Measurements from ENCODE around the gene SLC28A2.

Gene SLC28A2

GRCh38 chr15:45326280-45326679 lies 74.2 kb downstream of the SLC28A2 start:
- DNase-seq (ENCODE audit: low read depth in 2 of 2): no peak

- no peak for DNase-seq (ENCODE audit: low read depth in 2 of 2)
Measured at GRCh38 chr15:45326741-45327140, 74.7 kb downstream of the SLC28A2 start.
